ENCODE results near the gene TAF3. TPM values are rescaled to one million over a fixed set of nuclear protein-coding genes. Genes with fewer than 3 reads are reported as not detected.

Gene TAF3
- total RNA-seq, 1 donor from 2014 or later = 11.8 TPM

- H3K9me3 Mint-ChIP-seq = no peaks in the 10 kb centered on the region
- no peaks in the 10 kb centered on the region for H3K36me3 Mint-ChIP-seq (ENCODE audit: low read depth)
- peaks cover 94% of the 10 kb centered on the region for H3K27me3 Mint-ChIP-seq (ENCODE audit: low read depth)
- DNase-seq (ENCODE audit: low read depth, low spot score) = no peak
- peaks cover 9% of the 10 kb centered on the region for H3K4me1 Mint-ChIP-seq
- no peak for TF ChIP-seq CTCF (conservative IDR thresholded peaks at IDR 0.05)
- H3K4me3 Mint-ChIP-seq = no peak overlapping the region
- H3K27ac Mint-ChIP-seq (ENCODE audit: unreplicated experiment) = no peak overlapping the region
Observed at GRCh38 chr10:8063128-8063908, 245.0 kb downstream of the TAF3 start.

- no peak for DNase-seq (ENCODE audit: low read depth, low spot score)
- Mint-ChIP-seq H3K27ac (ENCODE audit: unreplicated experiment) (no peak overlapping the region), H3K36me3 (ENCODE audit: low read depth) (no peaks in the 10 kb centered on the region), H3K4me1 (peaks cover 9% of the 10 kb centered on the region), H3K4me3 (no peak overlapping the region), H3K9me3 (no peaks in the 10 kb centered on the region), H3K27me3 (ENCODE audit: low read depth) (peaks cover 91% of the 10 kb centered on the region)
- TF ChIP-seq CTCF (conservative IDR thresholded peaks at IDR 0.05) = no peak
Observed at GRCh38 chr10:8063935-8064334, 245.6 kb downstream of the TAF3 start.

- Mint-ChIP-seq H3K4me1 (peaks cover 9% of the 10 kb centered on the region), H3K4me3 (no peak overlapping the region), H3K9me3 (no peaks in the 10 kb centered on the region), H3K36me3 (ENCODE audit: low read depth) (no peaks in the 10 kb centered on the region), H3K27ac (ENCODE audit: unreplicated experiment) (no peak overlapping the region), H3K27me3 (ENCODE audit: low read depth) (peaks cover 91% of the 10 kb centered on the region)
- no peak for DNase-seq (ENCODE audit: low read depth, low spot score)
- TF ChIP-seq CTCF (conservative IDR thresholded peaks at IDR 0.05) = no peak
Observed at GRCh38 chr10:8064436-8064835, 246.1 kb downstream of the TAF3 start.

- Mint-ChIP-seq H3K4me3 (no peak overlapping the region), H3K27ac (ENCODE audit: unreplicated experiment) (no peak overlapping the region), H3K27me3 (ENCODE audit: low read depth) (peaks cover 86% of the 10 kb centered on the region), H3K4me1 (no peaks in the 10 kb centered on the region), H3K36me3 (ENCODE audit: low read depth) (no peaks in the 10 kb centered on the region), H3K9me3 (no peaks in the 10 kb centered on the region)
- DNase-seq (ENCODE audit: low read depth, low spot score) = no peak
- no peak for TF ChIP-seq CTCF (conservative IDR thresholded peaks at IDR 0.05)
Observed at GRCh38 chr10:8065651-8066050, 247.3 kb downstream of the TAF3 start.

- Mint-ChIP-seq H3K4me3 (no peak overlapping the region), H3K27me3 (ENCODE audit: low read depth) (peaks cover 85% of the 10 kb centered on the region), H3K4me1 (no peaks in the 10 kb centered on the region), H3K9me3 (no peaks in the 10 kb centered on the region), H3K27ac (ENCODE audit: unreplicated experiment) (no peak overlapping the region), H3K36me3 (ENCODE audit: low read depth) (no peaks in the 10 kb centered on the region)
- no peak for TF ChIP-seq CTCF (conservative IDR thresholded peaks at IDR 0.05)
- no peak for DNase-seq (ENCODE audit: low read depth, low spot score)
Observed at GRCh38 chr10:8066124-8066523, 247.8 kb downstream of the TAF3 start.

Other genes with a start within 250 kb of the TAF3 start
- gene ITIH5, start 151.5 kb upstream of the TAF3 start, total RNA-seq = not detected in 2 replicates
- gene ITIH2, start 115.2 kb upstream of the TAF3 start, total RNA-seq = not detected in 2 replicates
- gene KIN, start 30.5 kb upstream of the TAF3 start, total RNA-seq = 14.1 and 17.3 TPM in 2 replicates
- 241 and 245 TPM in 2 replicates for gene ATP5F1C, start 30.3 kb upstream of the TAF3 start, total RNA-seq
- gene GATA3, start 236.2 kb downstream of the TAF3 start, total RNA-seq = 0.35 and 0.39 TPM in 2 replicates